Cardiac fibroblast (primary cell): ENCODE results near the gene PDCD2.
A peak's percentile ranks its signal among the peaks of the same experiment; 100 is the strongest.

ENCODE experiments used
- DNase-seq, 2 donors: peaks; one replicate each; pipeline versions ENCODE4 v3.0.0 to v3.0.0-alpha.2; 2010; ENCODE audit warnings: low read depth in 2 of 2
- H3K4me3 ChIP-seq, 2 donors: replicated peaks in 1 of 2; 1 replicate in 1 of 2; 2 replicates in 1 of 2; pipeline ENCODE4 v1.5.1; 2011; ENCODE audit warnings: low read depth in 2 of 2, low read length in 2 of 2, mild to moderate bottlenecking in 2 of 2, moderate library complexity in 1 of 2
- CTCF ChIP-seq: IDR thresholded peaks from one replicate; pipeline ENCODE4 v1.5.1; 2011; ENCODE audit warnings: low read depth, mild to moderate bottlenecking, low read length, inconsistent platforms

The PDCD2 gene

DNA sequence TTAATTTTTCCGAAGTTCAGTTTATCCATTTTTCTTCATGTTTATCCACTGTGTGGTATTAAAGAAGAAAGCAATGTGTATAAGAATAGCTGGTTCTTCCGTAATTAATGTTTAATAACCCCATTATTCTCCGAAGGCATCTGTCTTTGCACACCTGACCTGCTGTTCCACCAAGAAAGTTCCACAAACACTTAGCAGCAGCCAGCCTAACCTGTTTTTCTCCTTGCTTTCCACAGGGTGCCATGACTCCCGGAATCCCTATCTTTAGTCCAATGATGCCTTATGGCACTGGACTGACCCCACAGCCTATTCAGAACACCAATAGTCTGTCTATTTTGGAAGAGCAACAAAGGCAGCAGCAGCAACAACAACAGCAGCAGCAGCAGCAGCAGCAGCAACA is 22.9 kb downstream of the PDCD2 start:
- no peak for DNase-seq
- no peak for TF ChIP-seq CTCF
- no peak overlapping the region for H3K4me3 ChIP-seq

DNA sequence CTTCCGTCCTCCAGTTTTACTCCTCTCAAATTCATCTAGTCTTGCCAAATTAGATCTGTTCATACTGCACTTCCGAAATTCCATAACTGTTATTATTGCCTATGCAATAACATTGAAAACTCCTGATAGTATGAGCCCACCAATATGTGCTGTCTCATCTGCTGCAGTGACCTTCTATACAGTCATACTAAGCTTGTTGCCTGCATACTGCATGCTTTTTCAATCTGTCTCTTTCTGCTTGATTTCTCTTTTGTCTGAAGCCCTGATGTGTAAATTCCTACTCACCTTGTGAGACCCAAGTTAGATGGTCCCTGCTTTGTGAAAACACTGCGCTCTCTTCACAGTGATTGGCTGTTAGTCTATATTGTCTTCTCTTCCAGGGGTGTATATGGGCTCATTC is 29.1 kb downstream of the PDCD2 start:
- peak overlapping the region; percentile 97 for H3K4me3 ChIP-seq
- TF ChIP-seq CTCF: no peak
- DNase-seq: no peak

DNA sequence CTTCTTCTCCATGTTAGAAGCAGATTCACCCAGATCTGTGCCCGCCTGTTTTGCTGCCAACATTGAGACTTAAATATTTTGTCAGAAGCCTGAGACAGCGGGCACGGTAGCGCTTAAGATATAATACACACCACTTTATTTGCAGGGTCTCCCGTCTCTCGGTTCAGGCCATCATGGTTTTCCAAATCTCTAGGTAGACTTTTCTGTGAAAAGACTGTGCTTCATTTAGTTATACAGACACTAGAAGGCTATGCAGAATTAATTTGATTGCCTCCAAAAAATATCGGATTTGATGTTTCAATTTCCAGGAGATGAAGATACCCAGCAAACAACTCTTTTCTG is 29.7 kb downstream of the PDCD2 start:
- TF ChIP-seq CTCF: no peak
- H3K4me3 ChIP-seq: peak overlapping the region; percentile 97
- DNase-seq: no peak

DNA sequence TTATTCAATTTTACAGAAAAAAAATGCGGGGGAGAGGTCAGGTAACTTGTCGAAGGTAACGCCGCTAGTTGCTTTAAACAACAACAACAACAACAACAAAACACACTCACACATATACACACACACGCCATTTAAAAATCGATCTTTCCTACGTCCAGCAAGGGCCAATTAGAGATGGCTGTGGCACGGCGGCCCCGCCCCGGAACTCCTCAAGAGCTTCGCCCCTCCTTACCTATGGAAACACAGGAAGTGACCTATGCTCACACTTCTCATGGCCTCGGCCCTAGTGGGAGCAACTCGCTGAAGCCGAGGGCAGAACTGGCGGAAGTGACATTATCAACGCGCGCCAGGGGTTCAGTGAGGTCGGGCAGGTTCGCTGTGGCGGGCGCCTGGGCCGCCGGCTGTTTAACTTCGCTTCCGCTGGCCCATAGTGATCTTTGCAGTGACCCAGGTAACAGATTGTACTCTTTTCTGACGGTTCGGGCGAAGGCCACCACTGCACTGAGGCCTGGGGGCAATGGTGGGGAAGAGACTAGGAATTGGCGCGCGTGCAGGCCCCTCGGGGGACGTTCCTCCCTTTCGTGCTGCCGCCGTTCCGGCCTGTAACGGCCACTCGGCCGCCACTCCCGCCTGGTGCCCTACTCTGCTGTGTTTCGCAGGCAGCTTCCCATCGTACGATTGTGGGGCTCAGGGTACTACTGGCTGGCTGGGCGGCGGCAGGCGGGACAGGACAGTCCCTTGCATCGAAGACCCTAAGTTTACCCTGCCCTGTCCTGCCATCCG is 30.2 kb downstream of the PDCD2 start, which contains the start of gene TBP:
Gene TBP, plus strand, starts transcription at position 357 of the 783 bp plus-strand sequence. CDS start 2,661 bp downstream, outside the sequence.
- peak within 1 kb of the TSS; percentile 97 for H3K4me3 ChIP-seq
- no peak for TF ChIP-seq CTCF

GRCh38 chr6:170553534-170554012 is 30.9 kb downstream of the PDCD2 start:
- H3K4me3 ChIP-seq: peak overlapping the region; percentile 97
- TF ChIP-seq CTCF: no peak
- peak; percentile 61 for DNase-seq

More for the DNA sequence above, 30.2 kb downstream of the PDCD2 start, which contains the start of gene TBP:
- peak; percentile 99 for DNase-seq

DNA sequence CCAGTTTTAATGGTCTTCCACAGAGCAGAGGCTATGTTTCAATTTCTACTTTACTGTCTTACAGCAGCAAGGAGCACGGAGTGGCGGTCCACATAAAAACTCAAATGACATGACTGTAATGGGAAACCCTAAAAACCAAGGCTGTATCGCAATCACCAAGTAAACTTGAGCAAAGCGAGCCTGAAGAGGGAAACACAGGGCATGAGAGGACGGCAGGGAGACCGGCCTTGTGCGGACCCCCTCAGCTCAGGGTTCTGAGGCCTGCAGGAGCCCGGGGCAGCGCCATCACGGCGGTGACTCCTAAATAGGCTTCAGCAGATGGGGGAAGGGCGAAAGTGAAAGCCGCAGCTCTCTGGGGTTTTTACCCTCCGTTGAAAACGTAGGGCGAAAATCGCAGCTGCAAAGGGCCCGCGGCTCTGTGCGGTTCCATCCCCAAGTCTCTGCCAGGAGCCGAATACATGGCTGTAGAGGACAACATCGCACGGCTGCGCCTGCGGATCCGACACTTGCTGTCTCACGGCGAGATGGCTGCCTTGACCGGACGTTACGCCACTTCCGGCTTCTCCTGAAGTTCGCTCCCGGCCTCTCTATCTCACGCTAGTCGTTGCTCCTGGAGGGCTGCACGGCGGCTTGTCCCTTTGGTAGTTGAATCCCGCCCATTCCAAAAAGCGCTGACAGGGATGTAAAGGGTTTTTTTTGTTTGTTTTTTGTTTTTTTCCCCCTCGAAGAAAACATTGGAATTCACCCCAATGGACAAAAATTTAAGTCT is 31.5 kb downstream of the PDCD2 start, which contains the start of gene PSMB1:
Gene PSMB1, minus strand, starts transcription at position 543 of the 769 bp plus-strand sequence. Its CDS starts 65 bp downstream, at position 478.
- DNase-seq: peak; percentile 96 to 97
- H3K4me3 ChIP-seq: peak within 1 kb of the TSS; percentile 97
- TF ChIP-seq CTCF: no peak
